ENCODE measurements around the gene PRELID3B. TPM values are rescaled to one million over a fixed set of nuclear protein-coding genes. Genes with fewer than 3 reads are reported as not detected.

Gene PRELID3B
- total and polyA plus RNA-seq, 2 of the 13 experiments (the other 11 are each of a cell fraction or from before 2014, with no cell fraction given): 23.3 to 42.6 TPM

DNA sequence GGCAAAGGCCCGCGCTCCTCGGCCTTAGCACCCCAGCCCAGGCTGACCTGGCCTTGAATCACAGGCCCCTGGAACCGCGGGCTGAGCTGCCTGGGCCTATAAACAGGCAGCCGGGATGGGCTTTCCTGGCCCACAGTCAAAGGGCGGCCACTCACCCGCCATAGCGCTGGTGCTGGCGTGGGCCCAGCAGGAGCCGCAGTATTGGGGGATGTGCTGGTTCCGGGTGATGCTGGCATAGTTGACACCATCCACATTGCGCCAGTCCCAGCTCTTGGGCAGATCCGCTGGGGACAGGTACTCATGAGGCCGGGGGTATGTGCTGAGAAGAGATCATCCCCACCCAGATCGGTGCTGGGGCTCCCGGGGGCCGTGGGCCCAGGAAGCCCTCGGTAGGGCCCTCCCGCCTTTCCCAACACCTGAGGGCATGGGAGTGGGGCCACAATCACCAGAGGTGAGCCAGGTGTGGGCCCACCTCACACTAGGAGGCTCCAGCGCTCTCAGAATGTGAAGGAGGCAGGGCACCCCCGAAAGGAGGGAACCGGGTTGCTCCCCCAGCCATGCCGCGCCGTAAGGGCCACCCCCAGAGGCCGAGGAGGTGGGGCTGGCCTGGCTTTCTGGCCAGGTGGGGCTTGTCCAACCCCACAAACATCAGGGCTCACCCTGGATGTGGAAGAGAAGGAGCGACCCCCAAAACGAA, 36.3 kb downstream of the PRELID3B start (continued):
- TF ChIP-seq, protein P1, sequence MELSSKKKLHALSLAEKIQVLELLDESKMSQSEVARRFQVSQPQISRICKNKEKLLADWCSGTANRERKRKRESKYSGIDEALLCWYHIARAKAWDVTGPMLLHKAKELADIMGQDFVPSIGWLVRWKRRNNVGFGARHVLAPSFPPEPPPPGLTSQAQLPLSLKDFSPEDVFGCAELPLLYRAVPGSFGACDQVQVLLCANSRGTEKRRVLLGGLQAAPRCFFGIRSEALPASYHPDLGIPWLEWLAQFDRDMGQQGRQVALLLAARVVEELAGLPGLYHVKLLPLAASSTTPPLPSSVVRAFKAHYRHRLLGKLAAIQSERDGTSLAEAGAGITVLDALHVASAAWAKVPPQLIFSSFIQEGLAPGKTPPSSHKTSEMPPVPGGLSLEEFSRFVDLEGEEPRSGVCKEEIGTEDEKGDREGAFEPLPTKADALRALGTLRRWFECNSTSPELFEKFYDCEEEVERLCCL (CRISPR knock-in tag; IDR thresholded peaks at IDR 0.05; ENCODE audit: borderline replicate concordance): no peak
- no peak for TF ChIP-seq NFATC3 (CRISPR knock-in tag; IDR thresholded peaks at IDR 0.05)
- TF ChIP-seq, protein P2, sequence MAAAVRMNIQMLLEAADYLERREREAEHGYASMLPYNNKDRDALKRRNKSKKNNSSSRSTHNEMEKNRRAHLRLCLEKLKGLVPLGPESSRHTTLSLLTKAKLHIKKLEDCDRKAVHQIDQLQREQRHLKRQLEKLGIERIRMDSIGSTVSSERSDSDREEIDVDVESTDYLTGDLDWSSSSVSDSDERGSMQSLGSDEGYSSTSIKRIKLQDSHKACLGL (CRISPR knock-in tag; IDR thresholded peaks at IDR 0.05): no peak
- TF ChIP-seq MEIS2 (CRISPR knock-in tag; IDR thresholded peaks at IDR 0.05): 0 out of 2 replicates have a peak, but pooled peaks have one; percentile 35
- peak; percentile 21; the same call in 1 of the 2 replicates for TF ChIP-seq ZNF225 (CRISPR knock-in tag; IDR thresholded peaks at IDR 0.05)
- TF ChIP-seq RAD51 (IDR thresholded peaks at IDR 0.05; ENCODE audit: borderline replicate concordance): no peak
- TF ChIP-seq, protein P3, sequence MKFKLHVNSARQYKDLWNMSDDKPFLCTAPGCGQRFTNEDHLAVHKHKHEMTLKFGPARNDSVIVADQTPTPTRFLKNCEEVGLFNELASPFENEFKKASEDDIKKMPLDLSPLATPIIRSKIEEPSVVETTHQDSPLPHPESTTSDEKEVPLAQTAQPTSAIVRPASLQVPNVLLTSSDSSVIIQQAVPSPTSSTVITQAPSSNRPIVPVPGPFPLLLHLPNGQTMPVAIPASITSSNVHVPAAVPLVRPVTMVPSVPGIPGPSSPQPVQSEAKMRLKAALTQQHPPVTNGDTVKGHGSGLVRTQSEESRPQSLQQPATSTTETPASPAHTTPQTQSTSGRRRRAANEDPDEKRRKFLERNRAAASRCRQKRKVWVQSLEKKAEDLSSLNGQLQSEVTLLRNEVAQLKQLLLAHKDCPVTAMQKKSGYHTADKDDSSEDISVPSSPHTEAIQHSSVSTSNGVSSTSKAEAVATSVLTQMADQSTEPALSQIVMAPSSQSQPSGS (CRISPR knock-in tag; IDR thresholded peaks at IDR 0.05): no peak
- TF ChIP-seq ZNF280B (CRISPR knock-in tag; IDR thresholded peaks at IDR 0.05; ENCODE audit: borderline replicate concordance): no peak
- TF ChIP-seq NONO (IDR thresholded peaks at IDR 0.05): no peak
- TF ChIP-seq NONO (CRISPR knock-in tag; conservative IDR thresholded peaks at IDR 0.05): no peak
- no peak for TF ChIP-seq SYNCRIP (IDR thresholded peaks at IDR 0.05; ENCODE audit: insufficient read depth, low read depth, low read length)
- no peak for TF ChIP-seq MEF2D (CRISPR knock-in tag; IDR thresholded peaks at IDR 0.05)
- TF ChIP-seq, protein P4, sequence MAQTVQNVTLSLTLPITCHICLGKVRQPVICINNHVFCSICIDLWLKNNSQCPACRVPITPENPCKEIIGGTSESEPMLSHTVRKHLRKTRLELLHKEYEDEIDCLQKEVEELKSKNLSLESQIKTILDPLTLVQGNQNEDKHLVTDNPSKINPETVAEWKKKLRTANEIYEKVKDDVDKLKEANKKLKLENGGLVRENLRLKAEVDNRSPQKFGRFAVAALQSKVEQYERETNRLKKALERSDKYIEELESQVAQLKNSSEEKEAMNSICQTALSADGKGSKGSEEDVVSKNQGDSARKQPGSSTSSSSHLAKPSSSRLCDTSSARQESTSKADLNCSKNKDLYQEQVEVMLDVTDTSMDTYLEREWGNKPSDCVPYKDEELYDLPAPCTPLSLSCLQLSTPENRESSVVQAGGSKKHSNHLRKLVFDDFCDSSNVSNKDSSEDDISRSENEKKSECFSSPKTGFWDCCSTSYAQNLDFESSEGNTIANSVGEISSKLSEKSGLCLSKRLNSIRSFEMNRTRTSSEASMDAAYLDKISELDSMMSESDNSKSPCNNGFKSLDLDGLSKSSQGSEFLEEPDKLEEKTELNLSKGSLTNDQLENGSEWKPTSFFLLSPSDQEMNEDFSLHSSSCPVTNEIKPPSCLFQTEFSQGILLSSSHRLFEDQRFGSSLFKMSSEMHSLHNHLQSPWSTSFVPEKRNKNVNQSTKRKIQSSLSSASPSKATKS (CRISPR knock-in tag; IDR thresholded peaks at IDR 0.05): no peak
- TF ChIP-seq PAX8 (CRISPR knock-in tag; IDR thresholded peaks at IDR 0.05; ENCODE audit: borderline replicate concordance): no peak
- no peak for TF ChIP-seq ZIK1 (CRISPR knock-in tag; IDR thresholded peaks at IDR 0.05; ENCODE audit: borderline replicate concordance, low read depth)
- 0 out of 2 replicates have a peak, but pooled peaks have one; percentile 18 for TF ChIP-seq ZNF557 (CRISPR knock-in tag; IDR thresholded peaks at IDR 0.05)
- TF ChIP-seq ELF3 (CRISPR knock-in tag; IDR thresholded peaks at IDR 0.05): peak; percentile 34; the same call in 1 of the 2 replicates
- no peak for TF ChIP-seq ZNF510 (CRISPR knock-in tag; IDR thresholded peaks at IDR 0.05; ENCODE audit: low read depth)
- no peak for TF ChIP-seq MIER3 (CRISPR knock-in tag; IDR thresholded peaks at IDR 0.05; ENCODE audit: borderline replicate concordance)
- no peak for TF ChIP-seq ZXDC (CRISPR knock-in tag; IDR thresholded peaks at IDR 0.05)

Measured in HepG2 (cell line).